ENCODE results near the gene SLC6A1. TPM values are rescaled to one million over a fixed set of nuclear protein-coding genes. Genes with fewer than 3 reads are reported as not detected.

SLC6A1 gene
- total and polyA plus RNA-seq, 2 of the 13 experiments (the other 11 are each of a cell fraction or from before 2014, with no cell fraction given), result not detected

DNA sequence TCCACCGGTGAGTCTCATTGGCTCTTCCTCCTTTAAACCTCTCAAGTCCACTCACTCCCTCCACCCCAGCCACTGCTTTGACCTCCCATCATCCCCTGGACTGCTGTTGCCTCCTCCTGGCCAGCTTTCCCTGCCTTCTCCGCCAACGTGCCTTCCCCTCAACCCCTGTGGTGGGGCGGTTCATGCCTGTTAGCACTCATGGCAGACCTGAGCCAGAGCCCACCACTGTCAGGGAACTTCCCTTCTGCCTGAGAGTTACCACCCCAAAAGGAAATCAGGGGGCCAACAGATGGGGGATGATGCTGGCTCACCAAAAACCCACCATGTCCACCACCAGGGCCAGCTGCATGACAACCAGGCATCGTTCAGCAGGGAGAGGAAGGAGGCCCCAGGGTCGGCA lies 44.2 kb upstream of the SLC6A1 start (continued):
- TF ChIP-seq, protein P1, sequence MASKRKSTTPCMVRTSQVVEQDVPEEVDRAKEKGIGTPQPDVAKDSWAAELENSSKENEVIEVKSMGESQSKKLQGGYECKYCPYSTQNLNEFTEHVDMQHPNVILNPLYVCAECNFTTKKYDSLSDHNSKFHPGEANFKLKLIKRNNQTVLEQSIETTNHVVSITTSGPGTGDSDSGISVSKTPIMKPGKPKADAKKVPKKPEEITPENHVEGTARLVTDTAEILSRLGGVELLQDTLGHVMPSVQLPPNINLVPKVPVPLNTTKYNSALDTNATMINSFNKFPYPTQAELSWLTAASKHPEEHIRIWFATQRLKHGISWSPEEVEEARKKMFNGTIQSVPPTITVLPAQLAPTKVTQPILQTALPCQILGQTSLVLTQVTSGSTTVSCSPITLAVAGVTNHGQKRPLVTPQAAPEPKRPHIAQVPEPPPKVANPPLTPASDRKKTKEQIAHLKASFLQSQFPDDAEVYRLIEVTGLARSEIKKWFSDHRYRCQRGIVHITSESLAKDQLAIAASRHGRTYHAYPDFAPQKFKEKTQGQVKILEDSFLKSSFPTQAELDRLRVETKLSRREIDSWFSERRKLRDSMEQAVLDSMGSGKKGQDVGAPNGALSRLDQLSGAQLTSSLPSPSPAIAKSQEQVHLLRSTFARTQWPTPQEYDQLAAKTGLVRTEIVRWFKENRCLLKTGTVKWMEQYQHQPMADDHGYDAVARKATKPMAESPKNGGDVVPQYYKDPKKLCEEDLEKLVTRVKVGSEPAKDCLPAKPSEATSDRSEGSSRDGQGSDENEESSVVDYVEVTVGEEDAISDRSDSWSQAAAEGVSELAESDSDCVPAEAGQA (IDR thresholded peaks at IDR 0.05; ENCODE audit: low read depth), result no peak
- TF ChIP-seq, protein P1 (CRISPR knock-in tag; IDR thresholded peaks at IDR 0.05; ENCODE audit: borderline replicate concordance), result no peak
- TF ChIP-seq, protein P2, sequence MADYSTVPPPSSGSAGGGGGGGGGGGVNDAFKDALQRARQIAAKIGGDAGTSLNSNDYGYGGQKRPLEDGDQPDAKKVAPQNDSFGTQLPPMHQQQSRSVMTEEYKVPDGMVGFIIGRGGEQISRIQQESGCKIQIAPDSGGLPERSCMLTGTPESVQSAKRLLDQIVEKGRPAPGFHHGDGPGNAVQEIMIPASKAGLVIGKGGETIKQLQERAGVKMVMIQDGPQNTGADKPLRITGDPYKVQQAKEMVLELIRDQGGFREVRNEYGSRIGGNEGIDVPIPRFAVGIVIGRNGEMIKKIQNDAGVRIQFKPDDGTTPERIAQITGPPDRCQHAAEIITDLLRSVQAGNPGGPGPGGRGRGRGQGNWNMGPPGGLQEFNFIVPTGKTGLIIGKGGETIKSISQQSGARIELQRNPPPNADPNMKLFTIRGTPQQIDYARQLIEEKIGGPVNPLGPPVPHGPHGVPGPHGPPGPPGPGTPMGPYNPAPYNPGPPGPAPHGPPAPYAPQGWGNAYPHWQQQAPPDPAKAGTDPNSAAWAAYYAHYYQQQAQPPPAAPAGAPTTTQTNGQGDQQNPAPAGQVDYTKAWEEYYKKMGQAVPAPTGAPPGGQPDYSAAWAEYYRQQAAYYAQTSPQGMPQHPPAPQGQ (CRISPR knock-in tag; IDR thresholded peaks at IDR 0.05; ENCODE audit: borderline replicate concordance), result no peak

DNA sequence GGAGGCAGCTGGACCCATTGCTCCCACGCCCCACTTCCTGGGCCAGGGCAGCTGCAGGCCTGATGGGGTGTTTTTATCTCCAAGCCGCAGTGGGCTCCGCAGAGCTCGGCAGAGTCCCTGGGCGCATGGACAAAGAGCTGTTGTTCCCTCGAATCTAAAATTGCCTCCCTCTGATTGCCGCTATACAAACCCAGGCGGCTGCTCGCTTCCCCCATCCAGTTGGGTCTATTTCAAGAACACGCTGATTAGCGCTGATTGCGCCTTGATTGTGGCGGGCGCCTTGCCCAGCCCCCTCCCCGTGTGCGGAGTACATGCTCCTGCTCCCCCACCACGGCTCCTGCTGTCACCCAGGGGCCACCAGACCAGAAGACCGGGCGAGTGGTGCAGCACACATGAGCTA lies 43.4 kb upstream of the SLC6A1 start:
- no peak for ATAC-seq
- intact Hi-C loops (cut with micrococcal nuclease; ENCODE audit: unreplicated experiment), result loop anchor here (10.0 kb wide), 1 partner anchor 194 kb away; no protein-coding TSS in a partner anchor
- peaks cover 4 to 30% of the 10 kb centered on the region in 2 experiments; a peak in 3 of 5 replicates for H3K27me3 ChIP-seq (ENCODE audit: control insufficient read depth in 1 of 2, insufficient read depth in 2 of 2, low read length in 2 of 2)
- TF ChIP-seq ZKSCAN8 (CRISPR knock-in tag; IDR thresholded peaks at IDR 0.05; ENCODE audit: borderline replicate concordance), result no peak
- TF ChIP-seq, protein P3, sequence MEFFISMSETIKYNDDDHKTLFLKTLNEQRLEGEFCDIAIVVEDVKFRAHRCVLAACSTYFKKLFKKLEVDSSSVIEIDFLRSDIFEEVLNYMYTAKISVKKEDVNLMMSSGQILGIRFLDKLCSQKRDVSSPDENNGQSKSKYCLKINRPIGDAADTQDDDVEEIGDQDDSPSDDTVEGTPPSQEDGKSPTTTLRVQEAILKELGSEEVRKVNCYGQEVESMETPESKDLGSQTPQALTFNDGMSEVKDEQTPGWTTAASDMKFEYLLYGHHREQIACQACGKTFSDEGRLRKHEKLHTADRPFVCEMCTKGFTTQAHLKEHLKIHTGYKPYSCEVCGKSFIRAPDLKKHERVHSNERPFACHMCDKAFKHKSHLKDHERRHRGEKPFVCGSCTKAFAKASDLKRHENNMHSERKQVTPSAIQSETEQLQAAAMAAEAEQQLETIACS (CRISPR knock-in tag; IDR thresholded peaks at IDR 0.05), result no peak
- TF ChIP-seq NPAS2 (CRISPR knock-in tag; IDR thresholded peaks at IDR 0.05; ENCODE audit: borderline replicate concordance), result no peak
- TF ChIP-seq KLF16 (CRISPR knock-in tag; IDR thresholded peaks at IDR 0.05), result no peak
- no peak for TF ChIP-seq GPN1 (CRISPR knock-in tag; IDR thresholded peaks at IDR 0.05; ENCODE audit: borderline replicate concordance)
- TF ChIP-seq ZNF782 (CRISPR knock-in tag; IDR thresholded peaks at IDR 0.05; ENCODE audit: borderline replicate concordance), result no peak
- TF ChIP-seq, protein P4, sequence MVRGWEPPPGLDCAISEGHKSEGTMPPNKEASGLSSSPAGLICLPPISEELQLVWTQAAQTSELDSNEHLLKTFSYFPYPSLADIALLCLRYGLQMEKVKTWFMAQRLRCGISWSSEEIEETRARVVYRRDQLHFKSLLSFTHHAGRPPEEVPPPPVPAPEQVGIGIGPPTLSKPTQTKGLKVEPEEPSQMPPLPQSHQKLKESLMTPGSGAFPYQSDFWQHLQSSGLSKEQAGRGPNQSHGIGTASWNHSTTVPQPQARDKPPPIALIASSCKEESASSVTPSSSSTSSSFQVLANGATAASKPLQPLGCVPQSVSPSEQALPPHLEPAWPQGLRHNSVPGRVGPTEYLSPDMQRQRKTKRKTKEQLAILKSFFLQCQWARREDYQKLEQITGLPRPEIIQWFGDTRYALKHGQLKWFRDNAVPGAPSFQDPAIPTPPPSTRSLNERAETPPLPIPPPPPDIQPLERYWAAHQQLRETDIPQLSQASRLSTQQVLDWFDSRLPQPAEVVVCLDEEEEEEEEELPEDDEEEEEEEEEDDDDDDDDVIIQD (CRISPR knock-in tag; IDR thresholded peaks at IDR 0.05; ENCODE audit: low read depth), result no peak
- TF ChIP-seq PTBP1 (IDR thresholded peaks at IDR 0.05; ENCODE audit: low read depth, low read length, poor library complexity, severe bottlenecking), result no peak

More for the DNA sequence above, 43.4 kb upstream of the SLC6A1 start:
- Histone ChIP-seq H3K27ac (ENCODE audit: extremely low read length, insufficient read depth, low read length) (no peak overlapping the region), H3K36me3 (replicated peaks in 1 of 2; ENCODE audit: control insufficient read depth in 1 of 2, insufficient read depth in 2 of 2, low read length in 2 of 2) (no peaks in the 10 kb centered on the region), H3K9me3 (ENCODE audit: low read length) (no peaks in the 10 kb centered on the region), H3K4me2 (ENCODE audit: low read depth, low read length) (no peak overlapping the region), H3K4me1 (ENCODE audit: insufficient read depth, low read length) (no peaks in the 10 kb centered on the region), H3K4me3 (replicated peaks in 1 of 3; ENCODE audit: insufficient read depth in 1 of 3, low read depth in 2 of 3, low read length in 3 of 3) (no peak overlapping the region), H3K9ac (ENCODE audit: insufficient read depth, low read depth, low read length) (no peak overlapping the region), H2AFZ (ENCODE audit: low read length) (no peak overlapping the region), H3K79me2 (ENCODE audit: insufficient read depth, low read length) (no peaks in the 10 kb centered on the region), H4K20me1 (ENCODE audit: insufficient read depth, low read length) (no peaks in the 10 kb centered on the region; the same call in none of the 2 replicates)
- CTCF ChIA-PET (ENCODE audit: low intra/inter-chr PET ratio, low total read pairs), result no interaction called here
- DNase-seq (ENCODE audit: low spot score) (no peak), FAIRE-seq (no peak)
- BruUV-seq (replicated peaks), result no TSS peak
- in situ Hi-C loops (cut with HindIII; ENCODE audit: extremely low pct_ligation_motif_present, low pct_unique_long_range_greater_than_20kb), result loop anchor here (5.0 kb wide), 1 partner anchor 113 kb away; no protein-coding TSS in a partner anchor
- POLR2A ChIA-PET, result no interaction called here
- WGBS (ENCODE audit: low lambda C conversion rate), result 13% methylated on average over 3 of the region's 19 CpGs

Data from HepG2 (cell line).